ENCODE results near the gene KLHL22.

KLHL22 gene

DNA sequence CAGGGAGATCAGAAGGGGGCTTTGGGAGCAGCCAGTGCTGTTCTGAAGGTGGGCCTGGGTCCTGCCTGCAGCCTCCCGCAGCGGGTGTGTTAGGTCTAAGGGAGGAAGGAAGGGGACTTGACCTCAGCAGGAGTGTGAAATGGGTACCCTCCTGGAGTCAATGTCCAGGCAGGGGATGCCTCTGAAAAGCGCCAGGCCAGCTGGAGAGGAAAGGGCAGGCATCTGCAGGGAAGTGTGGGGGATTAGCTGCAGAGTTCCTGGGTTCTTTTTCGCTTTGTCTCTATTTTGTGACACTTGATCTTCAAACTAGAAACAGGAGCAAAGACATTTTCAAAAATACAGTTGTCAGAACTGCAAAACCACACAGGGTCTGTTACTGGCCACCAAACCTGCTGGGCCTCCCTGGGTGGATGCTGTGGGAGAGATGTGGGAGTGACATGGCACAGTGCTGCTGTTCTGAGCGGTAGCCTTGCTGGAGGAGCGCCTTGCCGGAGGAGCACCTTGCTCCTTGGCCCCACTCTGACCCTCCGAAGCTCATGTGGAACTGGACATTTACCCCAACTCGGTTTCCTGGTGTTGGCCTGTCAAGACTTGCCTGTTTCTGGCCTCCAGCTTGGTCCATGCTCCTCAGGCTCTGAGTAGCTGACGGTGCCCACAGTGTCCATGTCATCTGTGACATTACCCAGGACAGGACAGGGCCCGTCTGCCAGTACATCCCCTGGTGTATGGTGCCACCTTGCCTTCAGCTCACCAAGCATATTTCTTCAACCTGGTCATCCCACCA is 37.7 kb upstream of the KLHL22 start:
- TF ChIP-seq, protein P1, sequence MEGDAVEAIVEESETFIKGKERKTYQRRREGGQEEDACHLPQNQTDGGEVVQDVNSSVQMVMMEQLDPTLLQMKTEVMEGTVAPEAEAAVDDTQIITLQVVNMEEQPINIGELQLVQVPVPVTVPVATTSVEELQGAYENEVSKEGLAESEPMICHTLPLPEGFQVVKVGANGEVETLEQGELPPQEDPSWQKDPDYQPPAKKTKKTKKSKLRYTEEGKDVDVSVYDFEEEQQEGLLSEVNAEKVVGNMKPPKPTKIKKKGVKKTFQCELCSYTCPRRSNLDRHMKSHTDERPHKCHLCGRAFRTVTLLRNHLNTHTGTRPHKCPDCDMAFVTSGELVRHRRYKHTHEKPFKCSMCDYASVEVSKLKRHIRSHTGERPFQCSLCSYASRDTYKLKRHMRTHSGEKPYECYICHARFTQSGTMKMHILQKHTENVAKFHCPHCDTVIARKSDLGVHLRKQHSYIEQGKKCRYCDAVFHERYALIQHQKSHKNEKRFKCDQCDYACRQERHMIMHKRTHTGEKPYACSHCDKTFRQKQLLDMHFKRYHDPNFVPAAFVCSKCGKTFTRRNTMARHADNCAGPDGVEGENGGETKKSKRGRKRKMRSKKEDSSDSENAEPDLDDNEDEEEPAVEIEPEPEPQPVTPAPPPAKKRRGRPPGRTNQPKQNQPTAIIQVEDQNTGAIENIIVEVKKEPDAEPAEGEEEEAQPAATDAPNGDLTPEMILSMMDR (IDR thresholded peaks at IDR 0.05; ENCODE audit: low read depth, low read length) = no peak
- no peak for TF ChIP-seq EZH2phosphoT487 (IDR thresholded peaks at IDR 0.05; ENCODE audit: low read depth)
- H3K4me2 ChIP-seq (ENCODE audit: low read length) = no peak overlapping the region
- H4K20me1 ChIP-seq (ENCODE audit: insufficient read depth, low read length) = peaks cover 78% of the 10 kb centered on the region
- H3K4me3 ChIP-seq (ENCODE audit: low read length) = no peak overlapping the region
- H2AFZ ChIP-seq (ENCODE audit: low read depth, low read length) = no peak overlapping the region
- peaks cover 34% of the 10 kb centered on the region for H3K36me3 ChIP-seq (replicated peaks; ENCODE audit: low read depth, low read length)
- H3K79me2 ChIP-seq (ENCODE audit: low read length) = peaks cover 84% of the 10 kb centered on the region
- H3K9ac ChIP-seq (ENCODE audit: low read length) = no peak overlapping the region
- no peaks in the 10 kb centered on the region for H3K9me3 ChIP-seq (ENCODE audit: insufficient read depth, low read length)
- no peaks in the 10 kb centered on the region for H3K4me1 ChIP-seq (ENCODE audit: low read length)
- no peaks in the 10 kb centered on the region for H3K27me3 ChIP-seq (ENCODE audit: low read depth, low read length)
- no peak overlapping the region for H3K27ac ChIP-seq (ENCODE audit: low read length)

DNA sequence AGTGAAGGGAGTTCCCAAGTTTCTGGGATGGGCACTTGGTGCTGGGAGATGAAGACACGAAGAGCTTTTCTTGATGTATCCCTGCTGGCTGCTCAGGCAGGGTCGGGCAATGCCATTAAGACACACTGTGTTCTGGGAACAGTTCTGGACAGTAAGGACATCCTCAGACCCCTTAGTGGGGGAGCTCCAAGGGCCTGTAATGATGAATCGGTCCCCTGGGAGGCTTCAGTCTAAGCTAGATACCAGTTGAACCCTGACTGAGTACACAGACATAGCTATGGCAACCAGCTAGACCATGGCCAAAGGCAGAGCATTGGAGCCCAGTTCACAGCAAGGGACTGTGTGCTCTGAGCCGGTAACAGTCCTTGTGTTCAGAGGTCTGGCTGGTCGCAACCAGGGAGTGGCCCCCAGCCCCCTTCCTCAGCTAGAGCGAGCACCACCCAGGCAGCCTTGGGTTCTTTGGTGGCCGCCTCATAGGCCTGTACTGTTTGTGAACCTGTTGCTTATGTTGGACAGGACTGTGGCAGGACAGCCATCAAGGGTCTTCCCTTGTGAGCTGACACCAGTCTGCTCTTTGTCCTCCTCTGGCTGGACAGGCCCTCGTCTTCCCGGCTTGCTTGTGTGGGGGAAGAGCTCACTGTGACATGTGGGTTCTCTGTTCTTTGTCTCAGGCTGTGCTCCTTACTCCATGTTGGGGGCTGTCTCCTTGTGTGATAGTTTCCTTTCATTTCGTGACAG is 36.8 kb upstream of the KLHL22 start:
- H3K36me3 ChIP-seq (replicated peaks; ENCODE audit: low read depth, low read length) = peaks cover 32% of the 10 kb centered on the region
- H3K27me3 ChIP-seq (ENCODE audit: low read depth, low read length) = no peaks in the 10 kb centered on the region
- TF ChIP-seq EZH2phosphoT487 (IDR thresholded peaks at IDR 0.05; ENCODE audit: low read depth) = no peak
- TF ChIP-seq, protein P1 (IDR thresholded peaks at IDR 0.05; ENCODE audit: low read depth, low read length) = no peak
- H3K9ac ChIP-seq (ENCODE audit: low read length) = no peak overlapping the region
- H3K4me1 ChIP-seq (ENCODE audit: low read length) = no peaks in the 10 kb centered on the region
- peaks cover 80% of the 10 kb centered on the region for H4K20me1 ChIP-seq (ENCODE audit: insufficient read depth, low read length)
- no peak overlapping the region for H3K4me3 ChIP-seq (ENCODE audit: low read length)
- H3K27ac ChIP-seq (ENCODE audit: low read length) = no peak overlapping the region
- no peak overlapping the region for H3K4me2 ChIP-seq (ENCODE audit: low read length)
- peaks cover 87% of the 10 kb centered on the region for H3K79me2 ChIP-seq (ENCODE audit: low read length)
- no peak overlapping the region for H2AFZ ChIP-seq (ENCODE audit: low read depth, low read length)
- no peaks in the 10 kb centered on the region for H3K9me3 ChIP-seq (ENCODE audit: insufficient read depth, low read length)

DNA sequence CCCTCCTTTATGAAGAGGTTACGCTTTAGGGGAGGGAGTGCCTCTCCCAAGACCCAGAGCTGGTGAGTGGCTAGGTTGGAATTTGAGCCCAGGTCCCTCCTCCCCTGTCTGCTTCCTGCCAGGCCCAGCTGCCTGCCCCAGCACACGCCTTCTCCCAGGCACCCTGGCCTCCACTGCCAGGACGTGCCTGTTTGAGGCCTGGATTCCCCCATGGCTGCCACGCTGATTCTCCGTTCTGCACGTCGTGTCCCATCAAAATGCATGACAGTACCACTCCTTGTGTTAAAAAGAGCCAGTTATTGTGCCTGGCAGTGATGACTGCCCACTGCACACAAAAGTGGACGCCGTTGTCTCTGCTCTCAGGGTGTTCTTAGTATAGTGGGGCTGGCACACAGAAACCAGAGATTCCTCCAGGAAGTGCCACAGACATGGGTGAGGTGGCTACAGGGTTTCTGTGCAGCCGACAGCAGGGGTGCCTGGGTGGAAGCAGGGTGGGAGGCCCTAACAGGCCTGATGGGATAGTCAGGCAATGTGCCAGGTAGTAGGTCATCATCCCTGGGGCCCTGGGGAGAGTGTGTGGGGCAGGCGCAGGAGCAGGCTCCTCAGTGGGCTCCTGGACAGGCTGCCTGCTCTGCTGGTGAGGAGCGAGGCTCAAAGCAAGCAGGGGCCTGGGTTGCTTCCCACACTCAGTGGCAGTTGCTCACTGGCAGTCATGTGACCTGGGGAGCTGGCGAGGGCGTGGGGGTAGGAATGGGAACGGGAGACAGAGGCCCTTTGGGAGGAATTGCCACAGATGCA is 36.0 kb upstream of the KLHL22 start:
- Histone ChIP-seq H3K4me2 (ENCODE audit: low read length) (no peak overlapping the region), H3K4me3 (ENCODE audit: low read length) (no peak overlapping the region), H3K79me2 (ENCODE audit: low read length) (peaks cover 85% of the 10 kb centered on the region), H3K27ac (ENCODE audit: low read length) (no peak overlapping the region), H3K27me3 (ENCODE audit: low read depth, low read length) (no peaks in the 10 kb centered on the region), H3K9me3 (ENCODE audit: insufficient read depth, low read length) (no peaks in the 10 kb centered on the region), H3K9ac (ENCODE audit: low read length) (no peak overlapping the region), H4K20me1 (ENCODE audit: insufficient read depth, low read length) (peaks cover 76% of the 10 kb centered on the region), H2AFZ (ENCODE audit: low read depth, low read length) (no peak overlapping the region), H3K4me1 (ENCODE audit: low read length) (no peaks in the 10 kb centered on the region), H3K36me3 (replicated peaks; ENCODE audit: low read depth, low read length) (peaks cover 29% of the 10 kb centered on the region)
- TF ChIP-seq EZH2phosphoT487 (IDR thresholded peaks at IDR 0.05; ENCODE audit: low read depth) = no peak
- TF ChIP-seq, protein P1 (IDR thresholded peaks at IDR 0.05; ENCODE audit: low read depth, low read length) = no peak

DNA sequence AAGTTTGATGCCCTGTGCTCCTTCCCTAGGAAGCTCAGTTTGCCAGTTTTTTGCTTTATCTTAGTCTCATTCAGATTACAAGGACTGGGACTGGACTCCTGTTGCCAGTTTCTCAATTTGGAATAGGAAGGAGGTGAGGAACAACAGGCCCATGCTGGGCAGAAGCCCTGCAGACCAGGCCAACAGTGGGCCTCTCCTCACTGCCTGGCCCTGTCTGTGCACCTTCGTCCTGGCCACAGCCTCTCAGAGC is 35.5 kb upstream of the KLHL22 start:
- Histone ChIP-seq H3K4me2 (ENCODE audit: low read length) (no peak overlapping the region), H3K27me3 (ENCODE audit: low read depth, low read length) (no peaks in the 10 kb centered on the region), H3K9me3 (ENCODE audit: insufficient read depth, low read length) (no peaks in the 10 kb centered on the region), H3K27ac (ENCODE audit: low read length) (no peak overlapping the region), H3K36me3 (replicated peaks; ENCODE audit: low read depth, low read length) (peaks cover 34% of the 10 kb centered on the region), H3K4me1 (ENCODE audit: low read length) (no peaks in the 10 kb centered on the region), H3K79me2 (ENCODE audit: low read length) (peaks cover 86% of the 10 kb centered on the region), H3K9ac (ENCODE audit: low read length) (no peak overlapping the region), H3K4me3 (ENCODE audit: low read length) (no peak overlapping the region), H4K20me1 (ENCODE audit: insufficient read depth, low read length) (peaks cover 78% of the 10 kb centered on the region), H2AFZ (ENCODE audit: low read depth, low read length) (no peak overlapping the region)
- TF ChIP-seq, protein P1 (IDR thresholded peaks at IDR 0.05; ENCODE audit: low read depth, low read length) = no peak
- no peak for TF ChIP-seq EZH2phosphoT487 (IDR thresholded peaks at IDR 0.05; ENCODE audit: low read depth)
